Thymus (tissue), 11 donors: ENCODE measurements around the gene ISG20L2. TPM values are rescaled to one million over a fixed set of nuclear protein-coding genes. Genes with fewer than 3 reads are reported as not detected.
"Not testable (repeated sequence)": the region's sequence is repeated elsewhere in the genome, so short reads cannot be mapped to it uniquely, and the experiment has no call there.

Source experiments
- DNase-seq, 9 donors: peaks; one replicate each; pipeline ENCODE4 v3.0.0-alpha.2; 2013; ENCODE audit warnings: low spot score in 9 of 9, low read depth in 6 of 9, missing footprints in 1 of 9
- H3K27ac ChIP-seq, 2 donors: one replicate each; pipeline ENCODE4 v1.5.1; 2013; ENCODE audit warnings: control low read depth in 1 of 2, low read depth in 1 of 2, low read length in 1 of 2, mild to moderate bottlenecking in 1 of 2, moderate library complexity in 1 of 2
- H3K27me3 ChIP-seq, 2 donors: one replicate each; pipeline ENCODE4 v1.5.1; 2013; ENCODE audit warnings: low read length in 1 of 2; ENCODE audit not compliant: control insufficient read depth in 2 of 2, insufficient read depth in 1 of 2
- H3K36me3 ChIP-seq, 2 donors: one replicate each; pipeline ENCODE4 v1.5.1; 2013; ENCODE audit warnings: low read length in 1 of 2, mild to moderate bottlenecking in 1 of 2, moderate library complexity in 1 of 2; ENCODE audit not compliant: control insufficient read depth in 2 of 2, insufficient read depth in 2 of 2
- H3K4me1 ChIP-seq, 2 donors: one replicate each; pipeline ENCODE4 v1.5.1; 2013; ENCODE audit warnings: low read length in 2 of 2; ENCODE audit not compliant: control insufficient read depth in 2 of 2, insufficient read depth in 2 of 2
- H3K4me3 ChIP-seq, 2 donors: one replicate each; pipeline ENCODE4 v1.5.1; 2013; ENCODE audit warnings: low read length in 2 of 2, control low read depth in 1 of 2, mild to moderate bottlenecking in 1 of 2
- H3K9me3 ChIP-seq, 2 donors: one replicate each; pipeline ENCODE4 v1.5.1; 2013; ENCODE audit warnings: low read length in 1 of 2, mild to moderate bottlenecking in 1 of 2; ENCODE audit not compliant: control insufficient read depth in 2 of 2, insufficient read depth in 1 of 2
- WGBS: extraction: QIAGEN DNeasy Blood & Tissue Kit; methylation state at CpG from one replicate; pipeline ENCODE4 v1.1.7; 2013; 5-methylcytosine and 5-hydroxymethylcytosine counted together
- polyA plus RNA-seq: library from polyadenylated mRNA; stranded (reverse); fragments of 200-250 nt; gene quantifications from one replicate; pipeline ENCODE4 v1.2.3, GENCODE V29; 2013
- total RNA-seq: library from RNA; stranded (reverse); fragments of 120-200 nt; gene quantifications from one replicate; pipeline ENCODE4 v1.2.4, GENCODE V29; 2013
- donor health status: healthy.

The ISG20L2 gene
- total and polyA plus RNA-seq, 2 donors = 12.0 to 14.1 TPM

- DNase-seq, H3K4me3 ChIP-seq, H3K27ac ChIP-seq, H3K9me3 ChIP-seq, H3K27me3 ChIP-seq, H3K36me3 ChIP-seq: not testable (repeated sequence)
- peaks cover 15 to 17% of the 10 kb centered on the region in 2 donors for H3K4me1 ChIP-seq
- WGBS = 88% methylated on average over 10 of the region's 10 CpGs
Measured at GRCh38 chr1:156757572-156758253, 29.1 kb upstream of the ISG20L2 start.

GRCh38 chr1:156756355-156756754 lies 27.8 kb upstream of the ISG20L2 start:
- Histone ChIP-seq H3K27me3 (no peaks in the 10 kb centered on the region), H3K9me3 (no peaks in the 10 kb centered on the region), H3K27ac (no peak overlapping the region), H3K36me3 (no peaks in the 10 kb centered on the region), H3K4me3 (no peak overlapping the region), H3K4me1 (peaks cover 16 to 24% of the 10 kb centered on the region in 2 donors)
- no peak for DNase-seq
- 100% methylated on average over 1 of the region's 1 CpG for WGBS

- H3K4me1 ChIP-seq = peaks cover 10 to 19% of the 10 kb centered on the region in 2 donors
- H3K4me3 ChIP-seq = no peak overlapping the region
- no peak overlapping the region for H3K27ac ChIP-seq
- H3K9me3 ChIP-seq = no peaks in the 10 kb centered on the region
- WGBS = 75% methylated on average over 5 of the region's 5 CpGs
- no peaks in the 10 kb centered on the region for H3K27me3 ChIP-seq
- no peaks in the 10 kb centered on the region for H3K36me3 ChIP-seq
- no peak for DNase-seq
Measured at GRCh38 chr1:156755527-156755950, 27.0 kb upstream of the ISG20L2 start.

GRCh38 chr1:156754219-156754618 lies 25.7 kb upstream of the ISG20L2 start:
- Histone ChIP-seq H3K9me3 (no peaks in the 10 kb centered on the region), H3K4me1 (peaks cover 12 to 26% of the 10 kb centered on the region in 2 donors)
- no peak for DNase-seq

GRCh38 chr1:156752843-156753482 lies 24.4 kb upstream of the ISG20L2 start:
- Histone ChIP-seq H3K27me3 (no peaks in the 10 kb centered on the region), H3K9me3 (no peaks in the 10 kb centered on the region), H3K4me1 (peaks cover 25 to 38% of the 10 kb centered on the region in 2 donors), H3K36me3 (peaks cover 0 to 9% of the 10 kb centered on the region in 2 donors), H3K27ac (no peak overlapping the region), H3K4me3 (peak overlapping the region; percentile 66 to 99)
- DNase-seq = no peak
- WGBS = 75% methylated on average over 1 of the region's 1 CpG

More at GRCh38 chr1:156754219-156754618, 25.7 kb upstream of the ISG20L2 start:
- Histone ChIP-seq H3K36me3 (peaks cover 0 to 9% of the 10 kb centered on the region in 2 donors), H3K27ac (no peak overlapping the region), H3K4me3 (no peak overlapping the region), H3K27me3 (no peaks in the 10 kb centered on the region)
- 97% methylated on average over 8 of the region's 8 CpGs for WGBS

- no peaks in the 10 kb centered on the region for H3K9me3 ChIP-seq
- H3K36me3 ChIP-seq = peaks cover 0 to 9% of the 10 kb centered on the region in 2 donors
- under 1% methylated on average over 68 of the region's 68 CpGs for WGBS
- peak overlapping the region; percentile 66 to 99 for H3K4me3 ChIP-seq
- H3K27ac ChIP-seq = peak overlapping the region; percentile 90
- peaks cover 32 to 49% of the 10 kb centered on the region in 2 donors for H3K4me1 ChIP-seq
- DNase-seq = peak; percentile 83 to 98 (median 96)
- no peaks in the 10 kb centered on the region for H3K27me3 ChIP-seq
Measured at GRCh38 chr1:156751757-156752481, 23.4 kb upstream of the ISG20L2 start.

DNA sequence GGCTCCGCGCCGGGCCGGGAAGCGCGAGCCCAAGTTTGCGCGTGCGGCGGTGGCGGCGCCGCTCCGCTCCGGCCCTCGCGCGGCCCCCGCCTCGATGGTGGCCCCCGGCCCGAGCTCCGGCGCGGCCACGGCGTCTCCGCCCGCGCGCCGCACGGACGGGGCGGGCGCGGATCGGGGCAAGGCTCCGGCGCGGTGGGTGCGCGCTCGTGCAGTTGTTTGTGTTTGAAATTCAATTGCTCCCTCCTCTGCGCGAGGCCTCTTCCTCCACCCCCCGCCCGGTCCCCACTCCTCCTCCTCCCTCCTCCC lies 22.8 kb upstream of the ISG20L2 start, which contains the start of gene HDGF:
TSS of gene HDGF (minus strand) at position 225 of the 306 bp plus-strand sequence. CDS start 246 bp downstream, outside the sequence.
- Histone ChIP-seq H3K27me3 (no peaks in the 10 kb centered on the region), H3K36me3 (peaks cover 0 to 9% of the 10 kb centered on the region in 2 donors), H3K4me3 (peak within 1 kb of the TSS; percentile 66 to 99), H3K27ac (peak within 1 kb of the TSS; percentile 90), H3K4me1 (peaks cover 36 to 54% of the 10 kb centered on the region in 2 donors), H3K9me3 (no peaks in the 10 kb centered on the region)
- no peak for DNase-seq
- WGBS = under 1% methylated on average over 48 of the region's 48 CpGs

DNA sequence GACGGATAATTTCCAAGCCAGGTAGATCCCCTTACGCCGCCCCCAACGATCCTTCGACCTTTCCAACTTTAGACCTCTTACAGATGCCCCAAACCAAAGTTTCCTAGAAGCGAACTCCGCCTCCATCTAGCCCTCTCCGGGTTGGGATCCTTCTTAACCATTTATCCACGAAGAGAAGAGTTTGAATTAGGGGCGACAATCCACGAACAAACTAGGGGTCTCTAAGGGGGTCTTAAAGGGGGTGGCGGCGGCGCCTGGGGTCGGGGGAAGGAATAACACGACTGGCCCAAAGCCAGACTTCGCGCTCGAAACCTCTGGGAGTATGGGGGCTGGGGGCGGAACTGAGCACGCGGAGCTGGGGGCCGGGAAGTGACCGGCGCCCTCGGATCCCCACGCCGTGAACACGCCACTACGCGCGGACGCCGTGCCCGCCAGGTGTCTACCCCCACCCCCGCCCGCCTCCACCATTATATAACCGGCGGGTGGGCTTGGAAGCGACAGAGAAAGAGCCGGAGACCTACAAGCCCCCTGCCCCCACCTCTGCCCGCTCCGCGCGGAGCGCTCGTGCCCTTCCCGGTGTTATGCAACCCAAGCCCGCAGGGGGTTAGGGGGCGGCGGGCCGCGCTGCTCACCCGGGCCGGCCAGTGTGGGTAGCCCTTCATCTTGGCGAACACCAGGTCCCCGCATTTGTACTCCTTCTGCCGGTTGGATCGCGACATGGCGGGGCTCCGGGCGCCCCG lies 22.3 kb upstream of the ISG20L2 start:
- peak in 3 of 9 donors; percentile 27 to 61 (median 48) for DNase-seq
- Histone ChIP-seq H3K27me3 (no peaks in the 10 kb centered on the region), H3K27ac (peak overlapping the region; percentile 85 to 90), H3K4me3 (peak overlapping the region; percentile 66 to 95), H3K9me3 (no peaks in the 10 kb centered on the region), H3K36me3 (peaks cover 0 to 10% of the 10 kb centered on the region in 2 donors), H3K4me1 (peaks cover 36 to 59% of the 10 kb centered on the region in 2 donors)
- WGBS = under 1% methylated on average over 64 of the region's 64 CpGs
